HEK293 (cell line): ENCODE results near the gene AATK.
A peak's percentile ranks its signal among the peaks of the same experiment; 100 is the strongest.

Experiments
- CTCF ChIA-PET: fragments of 350-600 bp; formaldehyde crosslinking; extraction: SDS; loops from one replicate; lab custom pipeline; 2021; ENCODE audit warnings: antibody characterized with exemption; lab: Yijun Ruan, JAX
- POLR2A ChIA-PET: fragments of 300-600 bp; formaldehyde crosslinking; extraction: SDS; loops from one replicate; lab custom pipeline; 2020; ENCODE audit warnings: antibody characterized with exemption, inconsistent platforms; lab: Yijun Ruan, JAX
- H3K27ac ChIP-seq: fragments of 200-500 bp; sonication (Bioruptor generic); 2 replicates; pipeline ENCODE4 v1.5.1; 2014; ENCODE audit warnings: low read depth, low read length, control low read depth, inconsistent platforms; ENCODE audit errors: extremely low read depth
- H3K36me3 ChIP-seq, 2 experiments: fragments of 200-500 bp in 1 of 2; sonication (Bioruptor generic) in 1 of 2; 1 replicate in 1 of 2; 2 replicates in 1 of 2; pipeline ENCODE4 v1.5.1; 2014 to 2017; ENCODE audit warnings: inconsistent platforms in 2 of 2, low read length in 2 of 2; ENCODE audit not compliant: control insufficient read depth in 2 of 2, insufficient read depth in 1 of 2
- H3K4me1 ChIP-seq: fragments of 200-500 bp; sonication (Bioruptor generic); 2 replicates; pipeline ENCODE4 v1.5.1; 2014; ENCODE audit warnings: mild to moderate bottlenecking, low read length, inconsistent platforms; ENCODE audit not compliant: control insufficient read depth, insufficient read depth
- H3K4me3 ChIP-seq: 2 replicates; pipeline ENCODE4 v1.5.1; 2011; ENCODE audit warnings: low read depth, mild to moderate bottlenecking, control low read depth, low read length, moderate library complexity
- H3K9me3 ChIP-seq: fragments of 200-500 bp; sonication (Bioruptor generic); 2 replicates; pipeline ENCODE4 v1.5.1; 2014; ENCODE audit warnings: low read depth, low read length, inconsistent platforms; ENCODE audit not compliant: control insufficient read depth, insufficient read depth
- EGR2 ChIP-seq: fragments of 450-650 bp; formaldehyde crosslinking; IDR thresholded peaks from 2 replicates; pipeline ENCODE4 v1.5.1; 2016; ENCODE audit warnings: low read depth, missing biosample characterization, missing genetic modification characterization
- GLIS1 ChIP-seq: fragments of 450-650 bp; formaldehyde crosslinking; IDR thresholded peaks from 2 replicates; pipeline ENCODE4 v1.5.1; 2016; ENCODE audit warnings: missing biosample characterization, missing genetic modification characterization
- GLIS2 ChIP-seq: fragments of 450-650 bp; formaldehyde crosslinking; IDR thresholded peaks from 2 replicates; pipeline ENCODE4 v1.5.1; 2016; ENCODE audit warnings: missing biosample characterization, missing genetic modification characterization
- OSR2 ChIP-seq: fragments of 450-650 bp; formaldehyde crosslinking; IDR thresholded peaks from 2 replicates; pipeline ENCODE4 v1.5.1; 2016; ENCODE audit warnings: missing biosample characterization, missing genetic modification characterization
- PBX3 ChIP-seq: sonication (generic); formaldehyde crosslinking; IDR thresholded peaks from 2 replicates; pipeline ENCODE4 v1.8.1; 2022; ENCODE audit warnings: mild to moderate bottlenecking, moderate library complexity, missing genetic modification reagents
- SCRT1 ChIP-seq: fragments of 450-650 bp; formaldehyde crosslinking; IDR thresholded peaks from 2 replicates; pipeline ENCODE4 v1.5.1; 2016; ENCODE audit warnings: missing biosample characterization, missing genetic modification characterization, borderline replicate concordance
- WT1 ChIP-seq: fragments of 450-650 bp; formaldehyde crosslinking; IDR thresholded peaks from 2 replicates; pipeline ENCODE4 v1.5.1; 2016; ENCODE audit warnings: missing biosample characterization, missing genetic modification characterization
- YY2 ChIP-seq: fragments of 450-650 bp; formaldehyde crosslinking; IDR thresholded peaks from 2 replicates; pipeline ENCODE4 v1.5.1; 2016; ENCODE audit warnings: missing biosample characterization, missing genetic modification characterization
- ZBTB11 ChIP-seq: fragments of 450-650 bp; formaldehyde crosslinking; conservative IDR thresholded peaks from 2 replicates; pipeline ENCODE4 v1.5.1; 2016; ENCODE audit warnings: low read depth, missing biosample characterization, missing genetic modification characterization
- ZBTB20 ChIP-seq: fragments of 450-650 bp; formaldehyde crosslinking; IDR thresholded peaks from 2 replicates; pipeline ENCODE4 v1.5.1; 2016; ENCODE audit warnings: missing biosample characterization, missing genetic modification characterization
- ZBTB8A ChIP-seq: fragments of 450-650 bp; formaldehyde crosslinking; IDR thresholded peaks from 2 replicates; pipeline ENCODE4 v1.5.1; 2016; ENCODE audit warnings: missing biosample characterization, missing genetic modification characterization
- ZFHX2 ChIP-seq: fragments of 450-650 bp; formaldehyde crosslinking; conservative IDR thresholded peaks from 2 replicates; pipeline ENCODE4 v1.5.1; 2016; ENCODE audit warnings: missing biosample characterization, missing genetic modification characterization
- ZIC2 ChIP-seq: fragments of 450-650 bp; formaldehyde crosslinking; IDR thresholded peaks from 2 replicates; pipeline ENCODE4 v1.5.1; 2016; ENCODE audit warnings: missing biosample characterization, missing genetic modification characterization
- ZNF10 ChIP-seq: fragments of 450-650 bp; formaldehyde crosslinking; IDR thresholded peaks from 2 replicates; pipeline ENCODE4 v1.5.1; 2017; ENCODE audit warnings: missing biosample characterization, missing genetic modification characterization
- ZNF132 ChIP-seq: fragments of 450-650 bp; formaldehyde crosslinking; IDR thresholded peaks from 2 replicates; pipeline ENCODE4 v1.5.1; 2017; ENCODE audit warnings: missing biosample characterization, missing genetic modification characterization, borderline replicate concordance
- ZNF214 ChIP-seq: fragments of 450-650 bp; formaldehyde crosslinking; IDR thresholded peaks from 2 replicates; pipeline ENCODE4 v1.5.1; 2017; ENCODE audit warnings: missing biosample characterization, mild to moderate bottlenecking, missing genetic modification characterization, borderline replicate concordance
- ZNF223 ChIP-seq: fragments of 450-650 bp; formaldehyde crosslinking; IDR thresholded peaks from 2 replicates; pipeline ENCODE4 v1.5.1; 2016; ENCODE audit warnings: missing biosample characterization, missing genetic modification characterization
- ZNF239 ChIP-seq: fragments of 450-650 bp; formaldehyde crosslinking; IDR thresholded peaks from 2 replicates; pipeline ENCODE4 v1.5.1; 2016; ENCODE audit warnings: missing biosample characterization, missing genetic modification characterization
- ZNF341 ChIP-seq: fragments of 450-650 bp; formaldehyde crosslinking; IDR thresholded peaks from 2 replicates; pipeline ENCODE4; 2016; ENCODE audit warnings: low read depth, missing biosample characterization, missing genetic modification characterization
- ZNF404 ChIP-seq: fragments of 450-650 bp; formaldehyde crosslinking; IDR thresholded peaks from 2 replicates; pipeline ENCODE4 v1.5.1; 2017; ENCODE audit warnings: missing biosample characterization, missing genetic modification characterization
- ZNF423 ChIP-seq: fragments of 450-650 bp; formaldehyde crosslinking; IDR thresholded peaks from 2 replicates; pipeline ENCODE4 v1.5.1; 2016; ENCODE audit warnings: missing biosample characterization, missing genetic modification characterization
- ZNF544 ChIP-seq: fragments of 450-650 bp; formaldehyde crosslinking; IDR thresholded peaks from 2 replicates; pipeline ENCODE4 v1.5.0; 2017; ENCODE audit warnings: missing biosample characterization, missing genetic modification characterization
- ZNF560 ChIP-seq: fragments of 450-650 bp; formaldehyde crosslinking; IDR thresholded peaks from 2 replicates; pipeline ENCODE4 v1.5.1; 2017; ENCODE audit warnings: missing biosample characterization, missing genetic modification characterization, borderline replicate concordance
- ZNF692 ChIP-seq: fragments of 450-650 bp; formaldehyde crosslinking; IDR thresholded peaks from 2 replicates; pipeline ENCODE4 v1.5.1; 2016; ENCODE audit warnings: missing biosample characterization, missing genetic modification characterization
- ZNF701 ChIP-seq: fragments of 450-650 bp; formaldehyde crosslinking; IDR thresholded peaks from 2 replicates; pipeline ENCODE4 v1.5.1; 2016; ENCODE audit warnings: missing biosample characterization, missing genetic modification characterization
- ZSCAN18 ChIP-seq: fragments of 450-650 bp; formaldehyde crosslinking; IDR thresholded peaks from 2 replicates; pipeline ENCODE4 v1.5.1; 2016; ENCODE audit warnings: missing biosample characterization, missing genetic modification characterization

Gene AATK

GRCh38 chr17:81164371-81165245, 1.4 kb downstream of the AATK start:
- no peak overlapping the region for H3K4me3 ChIP-seq
- ChIA-PET POLR2A (interaction anchor here (0.6 to 1.3 kb wide), 2 partner anchors 22 to 561 kb away, joined by 3 to 4 read pairs; no protein-coding TSS in a partner anchor), CTCF (interaction anchor here (1.6 to 1.7 kb wide), 2 partner anchors 22 to 36 kb away, joined by 4 read pairs; no protein-coding TSS in a partner anchor)
- H3K4me1 ChIP-seq, result peaks cover 2% of the 10 kb centered on the region; the same call in 1 of the 2 replicates
- H3K9me3 ChIP-seq, result no peaks in the 10 kb centered on the region
- peak; percentile 84 for TF ChIP-seq GLIS1 (tag by site-specific recombination)
- no peak for TF ChIP-seq ZNF701 (tag by site-specific recombination)
- TF ChIP-seq ZNF341 (tag by site-specific recombination), result peak; percentile 47; the same call in 1 of the 2 replicates
- TF ChIP-seq ZSCAN18 (tag by site-specific recombination), result no peak
- peak; percentile 98 for TF ChIP-seq ZIC2
- peak; percentile 51 for TF ChIP-seq EGR2 (tag by site-specific recombination)
- peak; percentile 2; the same call in 1 of the 2 replicates for TF ChIP-seq PBX3 (CRISPR knock-in tag)
- no peak for TF ChIP-seq ZNF132 (tag by site-specific recombination)
- TF ChIP-seq ZNF423 (tag by site-specific recombination), result peak; percentile 57
- peak; percentile 11; the same call in 1 of the 2 replicates for TF ChIP-seq ZBTB8A (tag by site-specific recombination)
- TF ChIP-seq GLIS2 (tag by site-specific recombination), result peak; percentile 63
- TF ChIP-seq ZFHX2 (tag by site-specific recombination), result peak; percentile 86
- peak; percentile 80; the same call in 1 of the 2 replicates for TF ChIP-seq ZNF10 (tag by site-specific recombination)
- no peaks in the 10 kb centered on the region for H3K36me3 ChIP-seq
- peak overlapping the region; percentile 55; the same call in 1 of the 2 replicates for H3K27ac ChIP-seq

- Histone ChIP-seq H3K36me3 (no peaks in the 10 kb centered on the region), H3K27ac (no peak overlapping the region), H3K4me1 (peaks cover 2% of the 10 kb centered on the region; the same call in 1 of the 2 replicates), H3K4me3 (no peak overlapping the region), H3K9me3 (no peaks in the 10 kb centered on the region)
- ChIA-PET POLR2A (interaction anchor here (0.6 kb wide), 1 partner anchor 561 kb away, joined by 4 read pairs; no protein-coding TSS in a partner anchor), CTCF (interaction anchor here (1.6 to 1.7 kb wide), 2 partner anchors 21 to 37 kb away, joined by 4 read pairs; no protein-coding TSS in a partner anchor)
- TF ChIP-seq SCRT1 (tag by site-specific recombination) (no peak), ZNF239 (no peak), ZNF544 (tag by site-specific recombination) (no peak), ZFHX2 (tag by site-specific recombination) (no peak), WT1 (no peak), OSR2 (tag by site-specific recombination) (no peak), ZNF560 (tag by site-specific recombination) (no peak), ZNF214 (no peak), GLIS2 (tag by site-specific recombination) (no peak), ZNF404 (tag by site-specific recombination) (no peak), ZBTB11 (no peak), ZNF692 (tag by site-specific recombination) (peak; percentile 59; the same call in 1 of the 2 replicates), YY2 (tag by site-specific recombination) (no peak), ZNF223 (tag by site-specific recombination) (no peak), ZBTB20 (tag by site-specific recombination) (no peak)
These were observed 2.2 kb downstream of the AATK start for GRCh38 chr17:81163703-81164370.
